Keratinocyte (primary cell): ENCODE data around the gene COL3A1.

ENCODE experiments used
- EZH2 ChIP-seq: IDR thresholded peaks from one replicate; pipeline ENCODE4 v1.6.1; 2012; ENCODE audit warnings: inconsistent platforms, mild to moderate bottlenecking, low read length, moderate library complexity
- TF ChIP-seq, protein P1 (sequence below), 3 experiments: IDR thresholded peaks in 1 of 3; conservative IDR thresholded peaks in 1 of 3; optimal IDR thresholded peaks in 1 of 3; 2 replicates in 2 of 3; 3 replicates in 1 of 3; pipeline versions ENCODE3 to v1.5.1; 2011; ENCODE audit warnings: low read length in 3 of 3, mild to moderate bottlenecking in 3 of 3, moderate library complexity in 2 of 3, control low read depth in 1 of 3, inconsistent platforms in 1 of 3; ENCODE audit not compliant: insufficient read depth in 2 of 3; ENCODE audit errors: extremely low read depth in 1 of 3

DNA sequence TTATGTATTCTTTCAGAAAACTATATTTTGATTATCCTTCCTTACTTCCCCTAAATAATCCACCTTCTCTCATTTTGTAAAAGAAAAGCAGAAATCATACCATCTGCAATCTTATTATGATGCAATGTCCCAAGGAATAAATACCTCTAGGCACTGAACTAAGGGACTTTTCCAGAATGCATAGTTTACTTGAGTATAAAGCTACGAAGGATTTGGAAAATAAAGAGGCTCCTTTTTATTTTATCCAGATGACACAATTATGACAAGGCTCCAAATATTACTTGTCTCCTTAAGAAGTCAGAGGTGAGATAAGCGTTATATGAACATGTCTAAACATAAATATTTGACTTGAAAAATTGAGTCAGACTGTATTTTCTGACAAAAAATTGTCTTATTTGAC lies 72.1 kb downstream of the COL3A1 start:
- TF ChIP-seq EZH2 = no peak
- TF ChIP-seq, protein P1, sequence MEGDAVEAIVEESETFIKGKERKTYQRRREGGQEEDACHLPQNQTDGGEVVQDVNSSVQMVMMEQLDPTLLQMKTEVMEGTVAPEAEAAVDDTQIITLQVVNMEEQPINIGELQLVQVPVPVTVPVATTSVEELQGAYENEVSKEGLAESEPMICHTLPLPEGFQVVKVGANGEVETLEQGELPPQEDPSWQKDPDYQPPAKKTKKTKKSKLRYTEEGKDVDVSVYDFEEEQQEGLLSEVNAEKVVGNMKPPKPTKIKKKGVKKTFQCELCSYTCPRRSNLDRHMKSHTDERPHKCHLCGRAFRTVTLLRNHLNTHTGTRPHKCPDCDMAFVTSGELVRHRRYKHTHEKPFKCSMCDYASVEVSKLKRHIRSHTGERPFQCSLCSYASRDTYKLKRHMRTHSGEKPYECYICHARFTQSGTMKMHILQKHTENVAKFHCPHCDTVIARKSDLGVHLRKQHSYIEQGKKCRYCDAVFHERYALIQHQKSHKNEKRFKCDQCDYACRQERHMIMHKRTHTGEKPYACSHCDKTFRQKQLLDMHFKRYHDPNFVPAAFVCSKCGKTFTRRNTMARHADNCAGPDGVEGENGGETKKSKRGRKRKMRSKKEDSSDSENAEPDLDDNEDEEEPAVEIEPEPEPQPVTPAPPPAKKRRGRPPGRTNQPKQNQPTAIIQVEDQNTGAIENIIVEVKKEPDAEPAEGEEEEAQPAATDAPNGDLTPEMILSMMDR (optimal IDR thresholded peaks at IDR 0.05 in 1 of 3, IDR thresholded peaks at IDR 0.05 in 1 of 3, conservative IDR thresholded peaks at IDR 0.05 in 1 of 3; ENCODE audit: extremely low read depth in 1 of 3, insufficient read depth in 2 of 3, low read length in 3 of 3) = no peak
